DMS53 treated with DMSO at 0.1 percent for 48 hours (cell line): ENCODE measurements around the gene RNF214.
"Not testable (repeated sequence)": the region's sequence is repeated elsewhere in the genome, so short reads cannot be mapped to it uniquely, and the experiment has no call there.

Experiments used
- DNase-seq: peaks from one replicate; lab custom pipeline; 2025; ENCODE audit not compliant: unreplicated experiment; lab: John Stamatoyannopoulos, UW

The RNF214 gene

DNA sequence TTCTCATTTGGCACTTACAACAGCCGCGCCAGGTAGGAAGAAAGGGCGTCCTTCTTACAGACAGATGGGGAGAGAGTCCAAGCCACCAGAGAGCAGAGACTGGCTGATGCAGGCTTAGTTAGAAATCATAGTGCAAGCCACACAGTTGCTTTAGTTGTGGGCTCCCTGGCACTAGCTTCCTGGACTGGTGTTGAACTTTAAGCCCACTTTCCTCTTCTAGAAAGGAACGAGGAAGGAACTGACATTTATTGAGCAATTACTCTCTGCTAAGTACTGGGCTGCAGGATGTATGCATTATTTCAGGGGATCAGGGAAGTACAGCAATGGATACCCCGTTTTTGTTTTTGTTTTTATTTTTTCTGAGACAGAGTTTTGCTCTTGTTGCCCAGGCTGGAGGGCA, 80.6 kb downstream of the RNF214 start:
- DNase-seq, result no peak

DNA sequence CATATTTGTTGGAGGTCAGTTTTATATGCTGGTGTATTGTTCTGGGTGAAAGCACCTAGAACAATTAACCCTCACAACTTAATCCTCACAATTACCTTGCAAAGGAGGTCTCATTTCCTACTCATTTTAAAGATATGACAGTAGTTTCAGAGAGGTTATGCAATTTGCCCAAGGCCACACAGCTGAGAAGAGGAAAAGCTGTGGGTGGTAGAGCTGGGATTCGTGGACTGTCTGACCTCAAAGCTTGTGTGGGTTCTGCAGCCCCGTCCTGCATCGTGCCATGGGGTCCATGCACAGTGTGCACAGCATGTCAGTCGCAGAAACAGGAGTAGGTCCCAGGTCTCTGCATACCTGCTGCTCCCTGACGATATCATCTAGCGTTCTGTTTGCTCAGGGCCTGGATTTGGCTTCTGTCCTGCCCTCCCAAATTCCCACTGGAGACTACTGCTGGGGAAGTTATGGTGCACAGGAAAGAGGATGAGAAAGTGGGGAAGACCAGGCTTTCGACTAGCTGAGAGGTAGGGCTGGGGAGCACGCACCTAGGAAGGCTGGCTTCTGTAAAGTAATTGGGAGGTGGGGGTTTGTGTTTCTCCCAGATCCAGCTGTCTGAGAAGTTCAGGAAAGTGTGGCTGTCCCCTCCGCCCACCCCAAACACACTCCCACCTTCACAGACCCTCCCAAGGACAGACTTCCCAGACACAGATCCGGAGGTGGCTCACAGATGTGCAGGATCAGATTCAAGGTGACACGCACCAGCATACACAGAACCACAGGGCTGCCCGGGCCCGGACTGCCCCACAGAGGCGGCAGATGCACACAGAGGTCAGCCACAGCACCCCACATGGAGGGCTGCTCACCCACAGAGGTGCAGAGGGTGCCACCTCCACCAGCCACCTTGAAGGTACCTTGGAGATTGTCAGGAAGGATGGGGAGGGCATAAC, 81.6 kb downstream of the RNF214 start:
- no peak for DNase-seq

DNA sequence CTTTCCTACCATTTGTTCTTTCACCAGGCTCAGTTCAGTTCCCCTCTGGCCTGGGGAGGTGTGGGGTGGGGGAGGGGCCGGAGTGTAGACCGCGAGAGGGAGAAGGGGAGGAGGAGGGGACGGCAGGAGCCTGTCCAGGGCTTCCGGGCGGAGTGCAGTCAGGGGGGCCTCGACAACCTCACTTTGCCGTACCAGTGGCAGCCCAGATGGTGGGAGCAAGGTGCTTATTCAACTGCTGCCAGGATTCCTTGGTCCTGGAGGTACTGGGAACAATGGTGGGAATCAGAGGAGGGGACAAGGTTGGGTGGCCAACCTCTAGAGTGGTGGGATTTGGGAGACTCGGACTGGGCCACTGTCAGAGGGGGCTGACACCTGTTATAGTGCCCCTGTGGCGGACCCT, 82.4 kb downstream of the RNF214 start:
- no peak for DNase-seq

DNA sequence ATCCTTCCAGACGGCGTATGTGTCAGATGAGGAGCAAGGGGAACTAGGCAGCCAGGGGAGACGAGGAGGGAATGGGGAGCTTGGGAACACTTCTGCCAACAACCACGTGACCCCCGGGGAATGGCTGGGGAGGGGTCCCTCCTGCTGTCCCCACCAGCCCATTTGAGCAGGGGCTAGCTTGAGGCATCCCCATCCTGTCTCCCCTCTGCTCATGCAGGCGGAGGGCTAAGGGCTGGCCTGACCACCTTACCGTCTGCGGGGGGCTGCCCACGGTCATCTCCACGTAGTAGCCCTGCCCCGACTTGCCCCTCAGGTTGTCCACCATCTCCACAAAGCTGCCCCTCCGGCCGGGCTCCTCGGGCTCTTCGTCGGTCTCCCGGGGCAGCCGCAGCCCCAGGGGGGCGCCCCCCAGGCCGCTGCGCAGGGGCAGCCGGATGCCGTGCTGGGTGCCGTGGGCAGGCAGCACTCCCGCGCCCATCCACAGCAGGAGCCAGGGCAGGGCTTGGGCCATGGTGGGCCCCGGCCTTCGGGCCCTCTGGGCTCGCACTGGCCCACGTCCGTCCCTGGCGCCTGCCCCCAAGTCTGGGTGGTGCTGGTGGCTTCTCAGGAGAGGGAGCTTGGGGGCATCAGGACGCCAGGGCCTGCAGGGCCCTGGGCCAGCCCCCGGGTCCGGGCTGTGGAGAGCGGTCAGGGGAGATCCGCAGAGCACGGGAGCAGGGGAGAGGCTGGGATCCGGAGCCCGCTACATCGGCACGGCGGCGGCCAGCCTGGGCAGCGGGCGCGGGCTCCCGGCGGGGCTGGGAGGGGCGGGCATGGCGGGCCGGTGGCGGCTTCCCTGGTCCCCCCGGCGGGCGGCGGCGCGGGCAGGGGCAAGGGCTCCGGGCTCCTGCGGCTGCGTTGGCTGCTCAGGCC, 83.1 kb downstream of the RNF214 start:
- DNase-seq, result no peak

DNA sequence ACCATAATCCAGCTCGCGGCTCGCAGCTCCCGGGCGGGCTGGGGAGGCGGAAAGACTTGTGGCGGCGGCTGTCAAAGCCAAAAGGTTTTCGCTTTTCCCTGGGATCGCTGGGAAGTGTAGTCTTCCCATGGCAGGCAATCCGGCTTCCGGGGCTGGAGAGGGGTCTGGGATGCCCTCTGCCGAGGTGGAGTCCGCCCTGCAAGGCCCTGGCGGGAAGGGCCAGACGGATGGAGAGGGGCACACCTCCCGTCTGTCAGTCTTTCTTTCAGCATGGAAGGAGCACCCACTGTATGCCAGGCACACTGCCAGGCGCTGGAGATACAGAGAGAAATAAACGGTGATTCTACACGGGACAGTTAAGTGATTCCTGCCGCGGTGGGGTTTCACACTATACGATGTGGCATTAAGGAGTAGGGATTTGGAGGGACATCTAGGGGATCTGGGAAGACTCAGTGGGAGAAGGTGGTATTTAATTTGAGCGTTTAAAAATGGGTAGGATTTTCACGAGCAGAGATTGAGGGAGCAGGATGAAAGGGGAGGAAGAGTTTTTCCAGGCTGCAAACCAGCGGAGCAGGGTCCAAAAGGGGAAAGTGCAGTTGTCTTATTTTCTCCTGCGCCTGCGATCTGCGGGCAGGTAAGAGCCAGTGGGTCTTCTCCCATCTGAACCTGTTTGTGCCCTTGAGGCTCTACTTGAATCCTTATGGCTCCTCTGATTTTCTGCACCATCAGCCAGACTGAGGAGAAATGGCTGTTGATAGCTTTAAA, 83.9 kb downstream of the RNF214 start, which contains the start of gene BACE1:
TSS of gene BACE1 (minus strand) at position 60 of the 765 bp plus-strand sequence. CDS start 461 bp downstream, outside the sequence.
- DNase-seq, result peak; percentile 58

DNA sequence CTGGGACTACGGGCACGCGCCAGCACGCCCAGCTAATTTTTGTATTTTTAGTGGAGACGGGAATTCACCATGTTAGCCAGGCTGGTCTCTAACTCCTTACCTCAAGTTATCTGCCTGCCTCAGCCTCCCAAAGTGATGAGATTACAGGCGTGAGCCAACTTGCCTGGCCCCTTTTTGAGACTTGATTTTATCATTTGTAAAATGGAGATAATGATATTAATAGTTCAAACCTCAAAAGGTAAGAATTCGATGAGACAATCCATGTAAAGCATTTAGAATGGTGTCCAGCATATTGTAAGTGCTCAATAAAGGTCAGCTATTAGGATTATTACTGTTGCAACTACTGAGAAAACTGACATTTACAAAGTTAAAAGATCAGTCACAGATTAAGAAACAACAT, 86.3 kb downstream of the RNF214 start:
- DNase-seq, result no peak

DNA sequence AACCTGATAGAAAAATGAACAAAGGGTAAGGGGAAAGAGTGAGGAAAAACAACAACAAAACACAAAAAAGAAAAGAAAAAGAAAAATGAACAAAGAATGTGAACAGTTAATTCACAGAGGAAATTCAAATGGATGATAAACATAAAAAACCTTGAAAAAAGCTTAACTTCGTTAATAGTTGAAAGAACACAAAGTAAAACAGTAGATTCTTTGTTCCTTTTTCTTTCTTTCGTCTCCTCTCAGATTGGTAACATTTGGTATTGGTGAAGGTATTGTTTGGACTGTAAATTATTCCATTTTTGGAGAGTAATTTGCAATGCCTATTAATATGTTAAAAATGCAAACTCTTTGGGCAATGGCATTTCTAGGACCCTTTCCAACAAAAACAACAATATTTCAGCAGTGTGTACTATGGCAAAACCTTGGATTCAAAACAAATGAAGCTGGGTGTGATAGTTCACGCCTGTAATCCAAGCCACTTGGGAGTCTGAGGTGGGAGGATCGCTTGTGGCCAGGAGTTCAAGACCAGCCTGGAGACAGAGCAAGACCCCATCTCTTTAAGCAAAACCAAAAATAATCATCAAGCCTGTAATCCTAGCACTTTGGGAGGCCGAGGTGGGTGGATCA, 86.9 kb downstream of the RNF214 start:
- DNase-seq, result no peak

DNA sequence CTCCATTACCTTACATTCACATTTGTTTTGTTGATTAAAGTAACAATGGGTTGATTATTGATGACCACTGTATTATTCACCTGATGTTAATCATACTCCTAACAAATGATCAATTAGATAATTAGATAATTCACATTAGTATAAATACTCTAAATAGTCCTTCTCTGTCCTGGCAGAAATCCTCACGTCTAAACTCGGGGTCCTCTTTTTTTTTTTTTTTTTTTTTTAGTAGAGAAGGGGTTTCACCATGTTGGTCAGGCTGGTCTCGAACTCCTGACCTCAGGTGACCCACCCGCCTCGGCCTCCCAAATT, 94.7 kb downstream of the RNF214 start:
- DNase-seq, result not testable (repeated sequence)

DNA sequence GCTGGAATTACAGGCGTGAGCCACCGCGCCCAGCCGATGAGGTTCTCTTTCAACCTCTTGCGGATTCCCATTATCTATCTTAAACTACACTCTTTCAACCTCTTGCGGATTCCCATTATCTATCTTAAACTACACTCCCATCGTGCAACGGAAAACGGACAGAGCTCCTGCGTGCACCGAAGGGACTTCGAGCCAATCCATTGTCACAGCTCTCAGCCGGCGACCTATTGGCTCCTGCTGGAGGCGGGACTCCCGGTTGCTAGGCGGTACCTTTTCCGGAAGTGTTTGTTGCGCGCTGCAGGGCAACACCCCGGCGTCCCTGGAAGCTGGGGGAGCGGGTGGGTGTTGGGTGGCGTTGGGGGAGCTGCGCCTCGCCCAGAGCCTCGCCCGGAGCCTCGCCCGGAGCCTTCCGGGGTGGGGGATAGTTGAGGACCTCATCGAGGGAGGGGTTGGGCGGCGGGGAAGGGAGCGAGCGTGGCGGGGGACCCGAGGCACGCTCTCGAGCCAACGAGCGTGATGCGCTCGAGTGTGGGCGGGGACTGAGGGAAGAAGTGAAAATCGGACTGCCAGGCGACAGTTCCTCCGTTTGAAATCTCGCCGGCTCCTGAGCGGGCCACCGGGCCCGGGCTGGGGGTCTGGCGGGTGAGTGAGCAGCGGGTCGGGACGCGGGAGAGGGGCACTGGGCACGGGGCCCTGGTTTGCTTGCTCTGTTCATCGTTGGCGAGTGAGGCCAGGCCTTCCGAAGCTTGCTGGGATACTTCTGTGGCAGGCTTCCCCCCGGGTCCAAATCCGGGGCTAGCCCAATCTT, 95.3 kb downstream of the RNF214 start, which contains the start of gene CEP164:
TSS of gene CEP164 (plus strand) at position 288 of the 808 bp plus-strand sequence. CDS start 10,733 bp downstream, outside the sequence.
- peak; percentile 95 for DNase-seq

DNA sequence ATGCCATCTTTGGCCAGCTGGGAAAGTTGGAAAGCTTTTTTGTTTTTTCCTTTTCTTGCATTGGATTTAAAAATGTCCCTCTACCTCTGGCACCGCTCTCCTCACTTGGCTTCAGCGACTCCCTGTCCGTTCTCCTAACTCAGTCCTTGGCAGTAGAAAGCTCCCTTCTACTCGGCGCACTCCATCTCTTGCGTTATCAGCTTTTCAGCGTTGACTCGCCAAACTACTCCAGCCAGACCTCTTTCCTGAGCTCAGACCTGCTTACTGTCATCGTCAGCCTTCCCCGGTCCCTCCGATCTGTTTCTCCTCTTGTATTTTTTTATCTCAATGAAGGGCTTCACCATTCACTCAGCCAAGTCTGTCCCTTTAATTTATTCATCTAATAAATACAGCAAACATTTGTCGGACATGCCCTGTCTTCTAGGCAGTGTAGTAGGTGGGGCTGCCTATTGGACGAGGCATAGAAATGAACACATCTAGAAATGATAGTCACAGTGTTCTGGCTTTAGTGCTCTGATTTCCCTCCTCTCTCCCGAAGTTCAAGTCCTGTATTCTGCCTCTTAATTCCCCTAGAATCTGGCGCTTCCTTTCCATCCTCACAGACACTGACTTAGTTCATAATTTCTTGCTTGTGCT, 96.0 kb downstream of the RNF214 start:
- DNase-seq, result peak; percentile 28

DNA sequence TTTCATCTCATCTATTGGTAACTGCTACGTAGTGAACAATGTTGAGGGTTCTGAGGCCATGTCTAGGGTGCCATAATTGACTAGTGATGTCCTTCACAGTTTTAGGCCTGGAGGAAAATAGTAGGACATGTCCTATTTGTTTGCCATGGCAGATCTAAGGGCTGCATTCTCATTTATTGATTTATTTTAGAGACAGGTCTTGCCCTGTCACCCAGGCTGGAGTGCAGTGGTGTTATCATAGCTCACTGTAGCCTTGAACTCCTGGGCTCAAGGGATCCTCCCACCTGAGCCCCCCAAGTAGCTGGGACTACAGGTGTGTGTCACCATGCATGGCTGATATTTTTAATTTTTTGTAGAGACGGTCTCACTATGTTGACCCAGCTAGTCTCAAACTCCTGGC, 100.4 kb downstream of the RNF214 start:
- DNase-seq, result no peak

DNA sequence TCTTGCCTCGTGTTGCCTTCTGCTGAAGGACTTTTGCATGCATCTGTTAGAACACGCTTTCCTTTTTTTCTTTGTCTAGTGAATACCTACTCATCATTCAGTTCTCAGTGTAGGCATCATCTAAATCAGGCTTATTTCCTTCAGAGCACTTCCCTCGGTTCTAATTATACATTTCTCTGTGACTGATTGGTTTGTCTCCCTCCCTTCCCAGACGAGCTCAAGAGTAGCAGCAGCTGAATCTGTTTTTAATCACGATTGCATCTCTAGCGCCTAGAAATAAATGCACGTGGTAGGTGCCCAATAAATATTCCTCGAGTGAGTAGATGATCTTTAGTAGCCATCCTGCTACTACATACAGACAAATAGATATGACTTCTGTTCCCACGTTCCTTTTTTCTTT, 101.4 kb downstream of the RNF214 start:
- no peak for DNase-seq

DNA sequence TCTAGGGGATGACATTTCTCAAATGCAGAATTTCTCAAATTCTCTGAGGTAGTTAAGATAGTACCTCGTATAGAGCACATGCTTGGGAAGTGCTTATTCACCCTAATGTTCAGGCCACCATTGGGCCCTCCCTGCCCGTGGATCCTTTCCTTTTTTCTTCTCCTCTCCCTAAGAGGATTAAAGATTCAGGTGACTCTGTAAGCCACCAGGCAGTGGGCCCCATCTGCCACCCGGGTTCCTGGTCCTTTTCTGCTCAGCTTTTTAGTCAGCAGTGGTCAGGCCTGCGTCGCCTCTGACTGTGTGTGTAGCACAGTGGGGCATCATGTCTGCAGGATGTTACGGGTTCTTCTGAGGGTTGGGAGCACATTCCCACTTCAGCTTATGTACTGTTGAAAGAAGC, 102.4 kb downstream of the RNF214 start:
- DNase-seq, result no peak

DNA sequence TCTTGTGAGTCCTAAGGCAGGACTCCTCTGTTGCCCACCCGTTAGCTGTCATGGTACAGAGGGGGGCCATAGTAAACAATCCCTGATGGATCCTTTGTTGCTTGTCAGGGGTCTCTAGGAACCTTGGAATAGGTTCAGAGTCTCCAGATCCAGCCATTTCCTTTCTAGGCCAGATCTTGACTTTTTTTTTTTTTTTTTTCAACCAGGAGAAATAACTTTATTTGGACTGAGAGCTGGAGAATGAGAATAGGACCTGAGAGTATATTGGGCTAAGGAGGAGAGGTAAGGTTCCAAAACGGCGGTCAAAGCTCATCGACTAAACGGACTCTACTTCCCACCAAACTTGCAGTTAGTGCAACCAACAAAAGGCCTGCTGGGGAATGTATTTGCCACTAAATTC, 102.9 kb downstream of the RNF214 start:
- DNase-seq, result no peak
